ENCODE data around the gene IRF6. TPM values are rescaled to one million over a fixed set of nuclear protein-coding genes. Genes with fewer than 3 reads are reported as not detected.

IRF6 gene
- total RNA-seq, 1 experiment from 2014 or later, result 17.2 TPM

DNA sequence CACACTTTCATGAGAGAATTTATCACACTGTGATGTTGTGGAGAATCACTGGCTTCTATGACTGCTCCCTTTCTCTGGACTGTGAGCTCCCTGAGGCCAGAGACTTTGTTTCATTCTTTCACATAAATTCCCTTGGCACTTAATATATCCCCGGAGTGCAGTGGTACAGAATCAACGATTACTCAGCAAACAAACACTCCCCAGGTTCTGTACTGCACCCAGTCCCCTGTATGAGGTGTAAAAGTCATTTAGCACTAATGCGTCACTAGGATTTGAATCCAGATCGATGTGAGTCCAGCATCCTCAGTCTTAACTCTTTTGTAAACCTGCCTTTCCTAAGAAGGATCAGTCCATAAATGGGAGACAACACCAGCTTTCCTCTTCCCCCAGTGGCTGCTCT lies 15.0 kb upstream of the IRF6 start:
- POLR2A ChIA-PET, result no interaction called here
- no peaks in the 10 kb centered on the region for H3K9me3 Mint-ChIP-seq
- no peak overlapping the region for H3K4me3 Mint-ChIP-seq
- TF ChIP-seq, protein P1, sequence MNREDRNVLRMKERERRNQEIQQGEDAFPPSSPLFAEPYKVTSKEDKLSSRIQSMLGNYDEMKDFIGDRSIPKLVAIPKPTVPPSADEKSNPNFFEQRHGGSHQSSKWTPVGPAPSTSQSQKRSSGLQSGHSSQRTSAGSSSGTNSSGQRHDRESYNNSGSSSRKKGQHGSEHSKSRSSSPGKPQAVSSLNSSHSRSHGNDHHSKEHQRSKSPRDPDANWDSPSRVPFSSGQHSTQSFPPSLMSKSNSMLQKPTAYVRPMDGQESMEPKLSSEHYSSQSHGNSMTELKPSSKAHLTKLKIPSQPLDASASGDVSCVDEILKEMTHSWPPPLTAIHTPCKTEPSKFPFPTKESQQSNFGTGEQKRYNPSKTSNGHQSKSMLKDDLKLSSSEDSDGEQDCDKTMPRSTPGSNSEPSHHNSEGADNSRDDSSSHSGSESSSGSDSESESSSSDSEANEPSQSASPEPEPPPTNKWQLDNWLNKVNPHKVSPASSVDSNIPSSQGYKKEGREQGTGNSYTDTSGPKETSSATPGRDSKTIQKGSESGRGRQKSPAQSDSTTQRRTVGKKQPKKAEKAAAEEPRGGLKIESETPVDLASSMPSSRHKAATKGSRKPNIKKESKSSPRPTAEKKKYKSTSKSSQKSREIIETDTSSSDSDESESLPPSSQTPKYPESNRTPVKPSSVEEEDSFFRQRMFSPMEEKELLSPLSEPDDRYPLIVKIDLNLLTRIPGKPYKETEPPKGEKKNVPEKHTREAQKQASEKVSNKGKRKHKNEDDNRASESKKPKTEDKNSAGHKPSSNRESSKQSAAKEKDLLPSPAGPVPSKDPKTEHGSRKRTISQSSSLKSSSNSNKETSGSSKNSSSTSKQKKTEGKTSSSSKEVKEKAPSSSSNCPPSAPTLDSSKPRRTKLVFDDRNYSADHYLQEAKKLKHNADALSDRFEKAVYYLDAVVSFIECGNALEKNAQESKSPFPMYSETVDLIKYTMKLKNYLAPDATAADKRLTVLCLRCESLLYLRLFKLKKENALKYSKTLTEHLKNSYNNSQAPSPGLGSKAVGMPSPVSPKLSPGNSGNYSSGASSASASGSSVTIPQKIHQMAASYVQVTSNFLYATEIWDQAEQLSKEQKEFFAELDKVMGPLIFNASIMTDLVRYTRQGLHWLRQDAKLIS (CRISPR knock-in tag; IDR thresholded peaks at IDR 0.05; ENCODE audit: borderline replicate concordance), result no peak
- TF ChIP-seq, protein P2, sequence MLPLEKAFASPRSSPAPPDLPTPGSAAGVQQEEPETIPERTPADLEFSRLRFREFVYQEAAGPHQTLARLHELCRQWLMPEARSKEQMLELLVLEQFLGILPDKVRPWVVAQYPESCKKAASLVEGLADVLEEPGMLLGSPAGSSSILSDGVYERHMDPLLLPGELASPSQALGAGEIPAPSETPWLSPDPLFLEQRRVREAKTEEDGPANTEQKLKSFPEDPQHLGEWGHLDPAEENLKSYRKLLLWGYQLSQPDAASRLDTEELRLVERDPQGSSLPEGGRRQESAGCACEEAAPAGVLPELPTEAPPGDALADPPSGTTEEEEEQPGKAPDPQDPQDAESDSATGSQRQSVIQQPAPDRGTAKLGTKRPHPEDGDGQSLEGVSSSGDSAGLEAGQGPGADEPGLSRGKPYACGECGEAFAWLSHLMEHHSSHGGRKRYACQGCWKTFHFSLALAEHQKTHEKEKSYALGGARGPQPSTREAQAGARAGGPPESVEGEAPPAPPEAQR (CRISPR knock-in tag; IDR thresholded peaks at IDR 0.05), result no peak
- TF ChIP-seq ZNF416 (CRISPR knock-in tag; IDR thresholded peaks at IDR 0.05) (no peak), ELF4 (CRISPR knock-in tag; IDR thresholded peaks at IDR 0.05; ENCODE audit: low read depth) (no peak), ESRRA (CRISPR knock-in tag; IDR thresholded peaks at IDR 0.05; ENCODE audit: borderline replicate concordance) (no peak), EMX1 (CRISPR knock-in tag; IDR thresholded peaks at IDR 0.05) (no peak), ETV6 (CRISPR knock-in tag; IDR thresholded peaks at IDR 0.05) (no peak), SMAD3 (CRISPR knock-in tag; IDR thresholded peaks at IDR 0.05; ENCODE audit: borderline replicate concordance) (no peak)
- TF ChIP-seq, protein P3, sequence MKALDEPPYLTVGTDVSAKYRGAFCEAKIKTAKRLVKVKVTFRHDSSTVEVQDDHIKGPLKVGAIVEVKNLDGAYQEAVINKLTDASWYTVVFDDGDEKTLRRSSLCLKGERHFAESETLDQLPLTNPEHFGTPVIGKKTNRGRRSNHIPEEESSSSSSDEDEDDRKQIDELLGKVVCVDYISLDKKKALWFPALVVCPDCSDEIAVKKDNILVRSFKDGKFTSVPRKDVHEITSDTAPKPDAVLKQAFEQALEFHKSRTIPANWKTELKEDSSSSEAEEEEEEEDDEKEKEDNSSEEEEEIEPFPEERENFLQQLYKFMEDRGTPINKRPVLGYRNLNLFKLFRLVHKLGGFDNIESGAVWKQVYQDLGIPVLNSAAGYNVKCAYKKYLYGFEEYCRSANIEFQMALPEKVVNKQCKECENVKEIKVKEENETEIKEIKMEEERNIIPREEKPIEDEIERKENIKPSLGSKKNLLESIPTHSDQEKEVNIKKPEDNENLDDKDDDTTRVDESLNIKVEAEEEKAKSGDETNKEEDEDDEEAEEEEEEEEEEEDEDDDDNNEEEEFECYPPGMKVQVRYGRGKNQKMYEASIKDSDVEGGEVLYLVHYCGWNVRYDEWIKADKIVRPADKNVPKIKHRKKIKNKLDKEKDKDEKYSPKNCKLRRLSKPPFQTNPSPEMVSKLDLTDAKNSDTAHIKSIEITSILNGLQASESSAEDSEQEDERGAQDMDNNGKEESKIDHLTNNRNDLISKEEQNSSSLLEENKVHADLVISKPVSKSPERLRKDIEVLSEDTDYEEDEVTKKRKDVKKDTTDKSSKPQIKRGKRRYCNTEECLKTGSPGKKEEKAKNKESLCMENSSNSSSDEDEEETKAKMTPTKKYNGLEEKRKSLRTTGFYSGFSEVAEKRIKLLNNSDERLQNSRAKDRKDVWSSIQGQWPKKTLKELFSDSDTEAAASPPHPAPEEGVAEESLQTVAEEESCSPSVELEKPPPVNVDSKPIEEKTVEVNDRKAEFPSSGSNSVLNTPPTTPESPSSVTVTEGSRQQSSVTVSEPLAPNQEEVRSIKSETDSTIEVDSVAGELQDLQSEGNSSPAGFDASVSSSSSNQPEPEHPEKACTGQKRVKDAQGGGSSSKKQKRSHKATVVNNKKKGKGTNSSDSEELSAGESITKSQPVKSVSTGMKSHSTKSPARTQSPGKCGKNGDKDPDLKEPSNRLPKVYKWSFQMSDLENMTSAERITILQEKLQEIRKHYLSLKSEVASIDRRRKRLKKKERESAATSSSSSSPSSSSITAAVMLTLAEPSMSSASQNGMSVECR (CRISPR knock-in tag; IDR thresholded peaks at IDR 0.05; ENCODE audit: borderline replicate concordance), result no peak
- TF ChIP-seq, protein P4, sequence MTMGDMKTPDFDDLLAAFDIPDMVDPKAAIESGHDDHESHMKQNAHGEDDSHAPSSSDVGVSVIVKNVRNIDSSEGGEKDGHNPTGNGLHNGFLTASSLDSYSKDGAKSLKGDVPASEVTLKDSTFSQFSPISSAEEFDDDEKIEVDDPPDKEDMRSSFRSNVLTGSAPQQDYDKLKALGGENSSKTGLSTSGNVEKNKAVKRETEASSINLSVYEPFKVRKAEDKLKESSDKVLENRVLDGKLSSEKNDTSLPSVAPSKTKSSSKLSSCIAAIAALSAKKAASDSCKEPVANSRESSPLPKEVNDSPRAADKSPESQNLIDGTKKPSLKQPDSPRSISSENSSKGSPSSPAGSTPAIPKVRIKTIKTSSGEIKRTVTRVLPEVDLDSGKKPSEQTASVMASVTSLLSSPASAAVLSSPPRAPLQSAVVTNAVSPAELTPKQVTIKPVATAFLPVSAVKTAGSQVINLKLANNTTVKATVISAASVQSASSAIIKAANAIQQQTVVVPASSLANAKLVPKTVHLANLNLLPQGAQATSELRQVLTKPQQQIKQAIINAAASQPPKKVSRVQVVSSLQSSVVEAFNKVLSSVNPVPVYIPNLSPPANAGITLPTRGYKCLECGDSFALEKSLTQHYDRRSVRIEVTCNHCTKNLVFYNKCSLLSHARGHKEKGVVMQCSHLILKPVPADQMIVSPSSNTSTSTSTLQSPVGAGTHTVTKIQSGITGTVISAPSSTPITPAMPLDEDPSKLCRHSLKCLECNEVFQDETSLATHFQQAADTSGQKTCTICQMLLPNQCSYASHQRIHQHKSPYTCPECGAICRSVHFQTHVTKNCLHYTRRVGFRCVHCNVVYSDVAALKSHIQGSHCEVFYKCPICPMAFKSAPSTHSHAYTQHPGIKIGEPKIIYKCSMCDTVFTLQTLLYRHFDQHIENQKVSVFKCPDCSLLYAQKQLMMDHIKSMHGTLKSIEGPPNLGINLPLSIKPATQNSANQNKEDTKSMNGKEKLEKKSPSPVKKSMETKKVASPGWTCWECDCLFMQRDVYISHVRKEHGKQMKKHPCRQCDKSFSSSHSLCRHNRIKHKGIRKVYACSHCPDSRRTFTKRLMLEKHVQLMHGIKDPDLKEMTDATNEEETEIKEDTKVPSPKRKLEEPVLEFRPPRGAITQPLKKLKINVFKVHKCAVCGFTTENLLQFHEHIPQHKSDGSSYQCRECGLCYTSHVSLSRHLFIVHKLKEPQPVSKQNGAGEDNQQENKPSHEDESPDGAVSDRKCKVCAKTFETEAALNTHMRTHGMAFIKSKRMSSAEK (CRISPR knock-in tag; IDR thresholded peaks at IDR 0.05; ENCODE audit: borderline replicate concordance), result no peak
- TF ChIP-seq, protein P5, sequence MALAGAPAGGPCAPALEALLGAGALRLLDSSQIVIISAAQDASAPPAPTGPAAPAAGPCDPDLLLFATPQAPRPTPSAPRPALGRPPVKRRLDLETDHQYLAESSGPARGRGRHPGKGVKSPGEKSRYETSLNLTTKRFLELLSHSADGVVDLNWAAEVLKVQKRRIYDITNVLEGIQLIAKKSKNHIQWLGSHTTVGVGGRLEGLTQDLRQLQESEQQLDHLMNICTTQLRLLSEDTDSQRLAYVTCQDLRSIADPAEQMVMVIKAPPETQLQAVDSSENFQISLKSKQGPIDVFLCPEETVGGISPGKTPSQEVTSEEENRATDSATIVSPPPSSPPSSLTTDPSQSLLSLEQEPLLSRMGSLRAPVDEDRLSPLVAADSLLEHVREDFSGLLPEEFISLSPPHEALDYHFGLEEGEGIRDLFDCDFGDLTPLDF (CRISPR knock-in tag; IDR thresholded peaks at IDR 0.05), result no peak
- TF ChIP-seq, protein P6, sequence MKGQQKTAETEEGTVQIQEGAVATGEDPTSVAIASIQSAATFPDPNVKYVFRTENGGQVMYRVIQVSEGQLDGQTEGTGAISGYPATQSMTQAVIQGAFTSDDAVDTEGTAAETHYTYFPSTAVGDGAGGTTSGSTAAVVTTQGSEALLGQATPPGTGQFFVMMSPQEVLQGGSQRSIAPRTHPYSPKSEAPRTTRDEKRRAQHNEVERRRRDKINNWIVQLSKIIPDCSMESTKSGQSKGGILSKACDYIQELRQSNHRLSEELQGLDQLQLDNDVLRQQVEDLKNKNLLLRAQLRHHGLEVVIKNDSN (CRISPR knock-in tag; IDR thresholded peaks at IDR 0.05), result no peak
- TF ChIP-seq, protein P7, sequence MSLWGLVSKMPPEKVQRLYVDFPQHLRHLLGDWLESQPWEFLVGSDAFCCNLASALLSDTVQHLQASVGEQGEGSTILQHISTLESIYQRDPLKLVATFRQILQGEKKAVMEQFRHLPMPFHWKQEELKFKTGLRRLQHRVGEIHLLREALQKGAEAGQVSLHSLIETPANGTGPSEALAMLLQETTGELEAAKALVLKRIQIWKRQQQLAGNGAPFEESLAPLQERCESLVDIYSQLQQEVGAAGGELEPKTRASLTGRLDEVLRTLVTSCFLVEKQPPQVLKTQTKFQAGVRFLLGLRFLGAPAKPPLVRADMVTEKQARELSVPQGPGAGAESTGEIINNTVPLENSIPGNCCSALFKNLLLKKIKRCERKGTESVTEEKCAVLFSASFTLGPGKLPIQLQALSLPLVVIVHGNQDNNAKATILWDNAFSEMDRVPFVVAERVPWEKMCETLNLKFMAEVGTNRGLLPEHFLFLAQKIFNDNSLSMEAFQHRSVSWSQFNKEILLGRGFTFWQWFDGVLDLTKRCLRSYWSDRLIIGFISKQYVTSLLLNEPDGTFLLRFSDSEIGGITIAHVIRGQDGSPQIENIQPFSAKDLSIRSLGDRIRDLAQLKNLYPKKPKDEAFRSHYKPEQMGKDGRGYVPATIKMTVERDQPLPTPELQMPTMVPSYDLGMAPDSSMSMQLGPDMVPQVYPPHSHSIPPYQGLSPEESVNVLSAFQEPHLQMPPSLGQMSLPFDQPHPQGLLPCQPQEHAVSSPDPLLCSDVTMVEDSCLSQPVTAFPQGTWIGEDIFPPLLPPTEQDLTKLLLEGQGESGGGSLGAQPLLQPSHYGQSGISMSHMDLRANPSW (CRISPR knock-in tag; conservative IDR thresholded peaks at IDR 0.05; ENCODE audit: low read depth), result no peak
- CTCF ChIA-PET, result interaction anchor here (1.3 to 1.5 kb wide), 2 partner anchors 13 to 37 kb away, joined by 3 read pairs; partner anchors contain the start of gene C1orf74
- no peak overlapping the region for H3K27ac Mint-ChIP-seq
- peaks cover 3% of the 10 kb centered on the region; the same call in 1 of the 2 replicates for H3K4me1 Mint-ChIP-seq
- no peak for DNase-seq (ENCODE audit: low spot score)
- no peaks in the 10 kb centered on the region for H3K36me3 Mint-ChIP-seq
- peaks cover 26% of the 10 kb centered on the region for H3K27me3 Mint-ChIP-seq (ENCODE audit: low read depth)
- ATAC-seq, result no peak
